Measurements from ENCODE around the gene TNRC6C. TPM values are rescaled to one million over a fixed set of nuclear protein-coding genes. Genes with fewer than 3 reads are reported as not detected.

TNRC6C gene
- total RNA-seq, 1 donor from 2014 or later, result 64.7 TPM

DNA sequence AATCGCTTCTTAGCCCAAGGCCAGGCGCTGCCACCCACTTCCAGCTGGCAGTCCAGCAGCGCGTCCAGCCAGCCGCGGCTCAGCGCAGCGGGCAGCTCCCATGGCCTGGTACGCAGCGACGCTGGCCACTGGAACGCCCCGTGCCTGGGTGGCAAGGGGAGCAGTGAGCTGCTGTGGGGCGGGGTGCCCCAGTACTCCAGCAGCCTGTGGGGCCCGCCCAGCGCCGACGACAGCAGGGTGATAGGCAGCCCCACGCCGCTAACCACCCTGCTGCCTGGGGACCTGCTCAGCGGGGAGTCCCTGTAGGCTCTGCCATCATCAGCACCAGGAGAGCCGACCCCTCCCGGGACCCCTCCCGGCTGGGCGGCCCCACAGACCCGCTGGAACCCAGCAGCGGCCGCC, 146.0 kb downstream of the TNRC6C start:
- TF ChIP-seq, protein P1, sequence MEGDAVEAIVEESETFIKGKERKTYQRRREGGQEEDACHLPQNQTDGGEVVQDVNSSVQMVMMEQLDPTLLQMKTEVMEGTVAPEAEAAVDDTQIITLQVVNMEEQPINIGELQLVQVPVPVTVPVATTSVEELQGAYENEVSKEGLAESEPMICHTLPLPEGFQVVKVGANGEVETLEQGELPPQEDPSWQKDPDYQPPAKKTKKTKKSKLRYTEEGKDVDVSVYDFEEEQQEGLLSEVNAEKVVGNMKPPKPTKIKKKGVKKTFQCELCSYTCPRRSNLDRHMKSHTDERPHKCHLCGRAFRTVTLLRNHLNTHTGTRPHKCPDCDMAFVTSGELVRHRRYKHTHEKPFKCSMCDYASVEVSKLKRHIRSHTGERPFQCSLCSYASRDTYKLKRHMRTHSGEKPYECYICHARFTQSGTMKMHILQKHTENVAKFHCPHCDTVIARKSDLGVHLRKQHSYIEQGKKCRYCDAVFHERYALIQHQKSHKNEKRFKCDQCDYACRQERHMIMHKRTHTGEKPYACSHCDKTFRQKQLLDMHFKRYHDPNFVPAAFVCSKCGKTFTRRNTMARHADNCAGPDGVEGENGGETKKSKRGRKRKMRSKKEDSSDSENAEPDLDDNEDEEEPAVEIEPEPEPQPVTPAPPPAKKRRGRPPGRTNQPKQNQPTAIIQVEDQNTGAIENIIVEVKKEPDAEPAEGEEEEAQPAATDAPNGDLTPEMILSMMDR (IDR thresholded peaks at IDR 0.05; ENCODE audit: partially characterized antibody, unreplicated experiment), result no peak
- no peak for DNase-seq

DNA sequence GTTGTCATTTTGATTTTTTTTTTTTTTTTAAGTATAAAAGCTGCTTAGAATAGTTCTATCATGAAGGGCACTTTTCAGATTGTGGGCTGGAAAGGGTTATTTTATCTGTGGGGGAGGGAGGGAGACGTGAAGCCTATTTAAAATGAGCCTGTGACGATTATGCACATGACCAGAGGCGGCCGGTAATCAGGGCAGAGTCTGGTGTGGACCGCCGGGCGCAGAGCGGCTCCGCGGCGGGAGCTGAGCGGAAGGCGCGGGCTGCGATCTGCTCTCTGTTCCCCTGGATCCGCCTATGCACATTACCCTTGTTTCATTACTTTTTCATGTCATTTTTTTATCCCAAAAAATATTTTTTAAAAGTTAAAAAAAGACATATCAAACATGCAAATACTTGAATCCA, 146.6 kb downstream of the TNRC6C start:
- Mint-ChIP-seq H3K27me3 (ENCODE audit: unreplicated experiment) (peaks cover 5% of the 10 kb centered on the region), H3K27ac (ENCODE audit: unreplicated experiment) (no peak overlapping the region), H3K9me3 (ENCODE audit: unreplicated experiment) (peaks cover 6% of the 10 kb centered on the region), H3K36me3 (ENCODE audit: unreplicated experiment) (peaks cover 14% of the 10 kb centered on the region), H3K4me1 (ENCODE audit: low read depth, unreplicated experiment) (no peaks in the 10 kb centered on the region), H3K4me3 (ENCODE audit: unreplicated experiment) (no peak overlapping the region)
- DNase-seq, result no peak
- TF ChIP-seq, protein P1 (IDR thresholded peaks at IDR 0.05; ENCODE audit: partially characterized antibody, unreplicated experiment), result no peak

More for the DNA sequence above, 146.0 kb downstream of the TNRC6C start:
- H3K36me3 Mint-ChIP-seq (ENCODE audit: unreplicated experiment), result peaks cover 20% of the 10 kb centered on the region
- no peak overlapping the region for H3K27ac Mint-ChIP-seq (ENCODE audit: unreplicated experiment)
- H3K27me3 Mint-ChIP-seq (ENCODE audit: unreplicated experiment), result peaks cover 5% of the 10 kb centered on the region
- H3K4me1 Mint-ChIP-seq (ENCODE audit: low read depth, unreplicated experiment), result no peaks in the 10 kb centered on the region
- H3K4me3 Mint-ChIP-seq (ENCODE audit: unreplicated experiment), result no peak overlapping the region
- peaks cover 6% of the 10 kb centered on the region for H3K9me3 Mint-ChIP-seq (ENCODE audit: unreplicated experiment)

DNA sequence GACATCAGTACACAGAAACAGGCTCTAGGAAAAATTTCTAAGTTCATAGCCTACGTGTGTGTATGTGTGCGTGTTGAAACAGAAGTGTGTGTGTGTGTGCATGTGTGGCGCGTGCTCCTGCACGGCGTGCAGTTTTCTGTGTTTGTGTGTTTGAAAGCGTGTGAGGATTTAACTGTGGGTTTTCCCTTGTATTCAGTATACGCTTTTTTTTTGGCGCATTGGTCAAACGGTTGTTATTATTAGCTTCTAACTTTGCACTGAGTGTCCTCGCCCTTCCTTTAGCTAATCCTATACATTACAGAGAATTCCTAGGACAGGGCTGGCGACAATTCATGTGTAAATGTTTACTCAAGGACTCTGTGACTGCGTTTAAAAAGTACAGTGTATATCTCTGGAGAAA, 147.0 kb downstream of the TNRC6C start:
- Mint-ChIP-seq H3K4me1 (ENCODE audit: low read depth, unreplicated experiment) (no peaks in the 10 kb centered on the region), H3K27ac (ENCODE audit: unreplicated experiment) (no peak overlapping the region), H3K36me3 (ENCODE audit: unreplicated experiment) (peaks cover 12% of the 10 kb centered on the region), H3K27me3 (ENCODE audit: unreplicated experiment) (peaks cover 5% of the 10 kb centered on the region), H3K9me3 (ENCODE audit: unreplicated experiment) (peaks cover 6% of the 10 kb centered on the region), H3K4me3 (ENCODE audit: unreplicated experiment) (no peak overlapping the region)
- DNase-seq, result no peak
- TF ChIP-seq, protein P1 (IDR thresholded peaks at IDR 0.05; ENCODE audit: partially characterized antibody, unreplicated experiment), result no peak

DNA sequence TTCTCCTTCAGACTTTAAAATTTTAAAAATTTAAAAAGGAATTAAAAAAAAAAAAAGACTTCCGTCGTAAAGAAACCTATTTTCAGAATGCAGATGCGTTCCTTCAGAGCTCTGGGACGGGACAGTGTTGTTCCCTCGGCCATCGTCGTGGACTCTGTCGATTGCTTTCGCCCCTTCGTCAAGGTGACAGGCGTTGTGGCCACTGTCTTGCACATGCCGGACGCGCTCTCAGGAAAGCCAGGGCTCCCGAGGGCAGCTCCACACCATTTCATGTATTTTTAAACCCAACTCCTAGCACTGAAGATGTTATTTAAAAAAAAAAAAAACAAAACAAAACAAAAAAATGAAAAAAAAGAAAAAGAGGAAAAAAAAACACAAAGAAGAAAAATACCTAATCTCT, 147.7 kb downstream of the TNRC6C start:
- Mint-ChIP-seq H3K4me1 (ENCODE audit: low read depth, unreplicated experiment) (no peaks in the 10 kb centered on the region), H3K27ac (ENCODE audit: unreplicated experiment) (no peak overlapping the region), H3K9me3 (ENCODE audit: unreplicated experiment) (peaks cover 7% of the 10 kb centered on the region), H3K36me3 (ENCODE audit: unreplicated experiment) (peaks cover 9% of the 10 kb centered on the region), H3K4me3 (ENCODE audit: unreplicated experiment) (no peak overlapping the region), H3K27me3 (ENCODE audit: unreplicated experiment) (peaks cover 5% of the 10 kb centered on the region)
- no peak for DNase-seq
- TF ChIP-seq, protein P1 (IDR thresholded peaks at IDR 0.05; ENCODE audit: partially characterized antibody, unreplicated experiment), result no peak

DNA sequence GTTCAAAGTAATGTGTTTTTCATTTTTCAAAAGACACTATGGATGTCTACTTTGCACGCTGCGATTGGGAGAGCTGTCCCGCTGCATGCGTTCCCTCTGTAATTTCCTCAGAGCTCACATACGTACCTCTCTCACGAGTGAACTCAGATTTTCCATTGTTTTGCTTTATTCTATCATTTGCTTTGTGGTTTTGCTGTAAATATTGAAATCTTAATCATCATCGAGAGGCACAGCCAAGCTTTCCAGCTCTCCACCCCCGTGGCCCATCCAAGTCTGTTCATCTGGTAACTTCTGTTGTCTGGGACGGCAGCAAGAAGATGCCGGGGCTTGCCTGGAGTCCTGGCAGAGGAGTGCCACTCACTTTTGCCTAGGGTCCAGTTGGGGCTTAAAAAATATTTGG, 149.0 kb downstream of the TNRC6C start:
- no peak overlapping the region for H3K4me3 Mint-ChIP-seq (ENCODE audit: unreplicated experiment)

More for the DNA sequence above, 149.0 kb downstream of the TNRC6C start:
- no peak for DNase-seq
- Mint-ChIP-seq H3K4me1 (ENCODE audit: low read depth, unreplicated experiment) (peaks cover under 1% of the 10 kb centered on the region), H3K9me3 (ENCODE audit: unreplicated experiment) (peaks cover 4% of the 10 kb centered on the region), H3K36me3 (ENCODE audit: unreplicated experiment) (no peaks in the 10 kb centered on the region), H3K27ac (ENCODE audit: unreplicated experiment) (no peak overlapping the region), H3K27me3 (ENCODE audit: unreplicated experiment) (no peaks in the 10 kb centered on the region)
- TF ChIP-seq, protein P1 (IDR thresholded peaks at IDR 0.05; ENCODE audit: partially characterized antibody, unreplicated experiment), result no peak
